ENCODE data around the gene INTS11.

INTS11 gene

DNA sequence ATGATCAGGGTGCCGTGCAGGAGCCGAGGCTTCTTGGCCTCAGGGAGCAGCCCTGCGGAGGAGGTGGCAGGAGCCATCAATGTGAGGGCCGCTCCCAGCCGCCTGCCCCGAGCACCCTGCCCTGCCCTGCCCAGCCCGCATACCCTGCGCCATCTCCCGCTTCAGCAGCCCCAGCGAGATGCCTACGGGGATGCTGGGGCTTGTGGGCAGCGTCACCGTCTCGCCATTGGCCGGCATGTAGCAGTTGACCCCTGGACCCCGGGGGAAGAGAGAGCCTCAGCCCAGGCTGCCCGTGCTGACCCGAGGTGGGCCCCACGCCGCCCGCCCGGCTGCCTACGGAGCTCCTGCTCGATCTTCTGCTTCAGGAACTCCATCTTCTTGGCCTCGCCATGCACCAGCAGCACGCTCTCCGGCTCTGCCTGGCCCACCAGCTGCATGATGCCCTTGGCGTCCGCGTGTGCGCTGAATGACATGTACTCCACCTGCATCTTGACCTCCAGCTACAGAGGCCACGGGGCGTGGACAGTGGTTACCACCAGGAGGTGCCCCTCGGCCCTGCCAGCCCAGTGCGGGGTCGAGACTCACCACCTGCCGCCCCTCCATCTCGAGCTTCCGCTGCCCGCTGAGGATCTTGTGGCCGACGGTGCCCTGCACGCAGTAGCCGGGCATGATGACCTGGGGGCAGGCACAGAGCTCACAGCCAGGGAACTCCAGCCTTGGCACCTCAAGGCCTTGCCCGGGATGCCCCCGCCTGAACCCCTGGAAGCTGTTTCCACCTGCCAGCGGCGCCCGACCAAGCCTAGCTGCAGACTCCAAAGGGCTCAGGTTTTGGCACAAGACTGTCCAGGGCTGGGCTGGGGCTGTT lies 11.8 kb downstream of the INTS11 start:
- ATAC-seq = no peak

GRCh38 chr1:1311107-1312104 lies 13.1 kb downstream of the INTS11 start:
- no peak for ATAC-seq
- TF ChIP-seq TOX (CRISPR knock-in tag; IDR thresholded peaks at IDR 0.05; ENCODE audit: borderline replicate concordance) = no peak
- TF ChIP-seq ARNTL (CRISPR knock-in tag; IDR thresholded peaks at IDR 0.05; ENCODE audit: borderline replicate concordance, low read depth) = no peak
- TF ChIP-seq RARB (CRISPR knock-in tag; IDR thresholded peaks at IDR 0.05) = no peak
- no peak for TF ChIP-seq PPARA (CRISPR knock-in tag; IDR thresholded peaks at IDR 0.05; ENCODE audit: borderline replicate concordance)
- TF ChIP-seq SNAI2 (CRISPR knock-in tag; IDR thresholded peaks at IDR 0.05) = no peak
- no peak for TF ChIP-seq CSDC2 (CRISPR knock-in tag; IDR thresholded peaks at IDR 0.05)
- no peak for TF ChIP-seq ZFP30 (CRISPR knock-in tag; IDR thresholded peaks at IDR 0.05)
- TF ChIP-seq CREB5 (CRISPR knock-in tag; IDR thresholded peaks at IDR 0.05; ENCODE audit: low read depth) = no peak
- no peak for TF ChIP-seq BACH2 (CRISPR knock-in tag; IDR thresholded peaks at IDR 0.05; ENCODE audit: borderline replicate concordance)
- TF ChIP-seq ISL1 (CRISPR knock-in tag; IDR thresholded peaks at IDR 0.05) = no peak
- TF ChIP-seq ZC3H10 (CRISPR knock-in tag; IDR thresholded peaks at IDR 0.05) = no peak
- no peak for TF ChIP-seq PATZ1 (CRISPR knock-in tag; IDR thresholded peaks at IDR 0.05; ENCODE audit: borderline replicate concordance)
- no peak for TF ChIP-seq ZFP3 (CRISPR knock-in tag; IDR thresholded peaks at IDR 0.05)
- TF ChIP-seq ZNF565 (CRISPR knock-in tag; conservative IDR thresholded peaks at IDR 0.05; ENCODE audit: low read depth) = no peak
- TF ChIP-seq TSHZ2 (CRISPR knock-in tag; IDR thresholded peaks at IDR 0.05) = no peak
- TF ChIP-seq GLIS3 (CRISPR knock-in tag; IDR thresholded peaks at IDR 0.05) = no peak
- no peak for TF ChIP-seq CSRNP3 (CRISPR knock-in tag; IDR thresholded peaks at IDR 0.05)
- no peak for TF ChIP-seq POU6F1 (CRISPR knock-in tag; IDR thresholded peaks at IDR 0.05; ENCODE audit: borderline replicate concordance, low read depth)

More for the DNA sequence above, 11.8 kb downstream of the INTS11 start:
- no peak for TF ChIP-seq TOX (CRISPR knock-in tag; IDR thresholded peaks at IDR 0.05; ENCODE audit: borderline replicate concordance)
- TF ChIP-seq ZNF8 (CRISPR knock-in tag; IDR thresholded peaks at IDR 0.05) = no peak
- TF ChIP-seq TCF4 (CRISPR knock-in tag; IDR thresholded peaks at IDR 0.05; ENCODE audit: borderline replicate concordance) = no peak
